Measurements from ENCODE around the gene RAPGEF6.

- no peak for TF ChIP-seq CTCF (conservative IDR thresholded peaks at IDR 0.05 in 1 of 2, IDR thresholded peaks at IDR 0.05 in 1 of 2; ENCODE audit: extremely low read depth in 1 of 2, insufficient read depth in 1 of 2, low read depth in 1 of 2, low read length in 2 of 2)
- no peak for TF ChIP-seq EZH2 (IDR thresholded peaks at IDR 0.05; ENCODE audit: borderline replicate concordance, low read length)
These were observed 256.1 kb downstream of the RAPGEF6 start for GRCh38 chr5:131378721-131379541.
